ENCODE measurements around the gene SARDH. TPM values are rescaled to one million over a fixed set of nuclear protein-coding genes. Genes with fewer than 3 reads are reported as not detected.

The SARDH gene
- total RNA-seq, 4 donors from 2014 or later: 0.10 to 0.29 TPM; not detected in 2

GRCh38 chr9:133707763-133708245, 30.3 kb downstream of the SARDH start:
- no peak overlapping the region for H3K4me3 ChIP-seq (ENCODE audit: low read depth, poor library complexity, severe bottlenecking)
- WGBS, 2 donors: 70 to 76% methylated on average over 10 to 15 of the region's 15 CpGs
- intact Hi-C loops (cut with DNase I; ENCODE audit: low total_unique reads): no loop called here
- DNase-seq (ENCODE audit: low spot score in 2 of 2): no peak
- TF ChIP-seq CTCF (IDR thresholded peaks at IDR 0.05) (no peak), POLR2A (IDR thresholded peaks at IDR 0.05) (no peak)

GRCh38 chr9:133707065-133707762, 30.9 kb downstream of the SARDH start:
- TF ChIP-seq POLR2A (IDR thresholded peaks at IDR 0.05) (no peak), CTCF (IDR thresholded peaks at IDR 0.05) (no peak)
- 53 to 58% methylated on average over 17 of the region's 17 CpGs for WGBS, 2 donors
- no peak overlapping the region for H3K4me3 ChIP-seq (ENCODE audit: low read depth, poor library complexity, severe bottlenecking)
- intact Hi-C loops (cut with DNase I; ENCODE audit: low total_unique reads): no loop called here
- no peak for DNase-seq (ENCODE audit: low spot score in 2 of 2)

GRCh38 chr9:133706307-133707050, 31.7 kb downstream of the SARDH start:
- intact Hi-C loops (cut with DNase I; ENCODE audit: low total_unique reads): no loop called here
- WGBS, 2 donors: 53 to 58% methylated on average over 12 of the region's 12 CpGs
- no peak for TF ChIP-seq POLR2A (IDR thresholded peaks at IDR 0.05)
- TF ChIP-seq CTCF (IDR thresholded peaks at IDR 0.05): no peak
- no peak overlapping the region for H3K4me3 ChIP-seq (ENCODE audit: low read depth, poor library complexity, severe bottlenecking)
- no peak for DNase-seq (ENCODE audit: low spot score in 2 of 2)

GRCh38 chr9:133705576-133705975, 32.6 kb downstream of the SARDH start:
- 89 to 90% methylated on average over 10 of the region's 10 CpGs for WGBS, 2 donors
- TF ChIP-seq CTCF (IDR thresholded peaks at IDR 0.05): no peak
- TF ChIP-seq POLR2A (IDR thresholded peaks at IDR 0.05): no peak
- H3K4me3 ChIP-seq (ENCODE audit: low read depth, poor library complexity, severe bottlenecking): no peak overlapping the region
- intact Hi-C loops (cut with DNase I; ENCODE audit: low total_unique reads): no loop called here
- DNase-seq (ENCODE audit: low spot score in 2 of 2): no peak

GRCh38 chr9:133704711-133705181, 33.4 kb downstream of the SARDH start:
- DNase-seq (ENCODE audit: low spot score in 2 of 2): no peak
- intact Hi-C loops (cut with DNase I; ENCODE audit: low total_unique reads): no loop called here
- TF ChIP-seq POLR2A (IDR thresholded peaks at IDR 0.05) (no peak), CTCF (IDR thresholded peaks at IDR 0.05) (no peak)
- H3K4me3 ChIP-seq (ENCODE audit: low read depth, poor library complexity, severe bottlenecking): no peak overlapping the region
- 87% methylated on average over 23 of the region's 23 CpGs for WGBS, 2 donors
